IPS-11a (cell line): Measurements from ENCODE around the gene FOXJ3.

Experiments
- H3K4me3 ChIP-seq: one replicate; pipeline ENCODE4 v1.5.1; 2013; ENCODE audit warnings: low read depth, low read length, control low read depth

Gene FOXJ3

GRCh38 chr1:42334240-42335049 lies 590 bp downstream of the FOXJ3 start:
- peak overlapping the region; percentile 83 for H3K4me3 ChIP-seq

- H3K4me3 ChIP-seq = peak overlapping the region; percentile 83
Measured at GRCh38 chr1:42333662-42334239, 1.3 kb downstream of the FOXJ3 start.

- no peak overlapping the region for H3K4me3 ChIP-seq
Measured at GRCh38 chr1:42332877-42333276, 2.2 kb downstream of the FOXJ3 start.

DNA sequence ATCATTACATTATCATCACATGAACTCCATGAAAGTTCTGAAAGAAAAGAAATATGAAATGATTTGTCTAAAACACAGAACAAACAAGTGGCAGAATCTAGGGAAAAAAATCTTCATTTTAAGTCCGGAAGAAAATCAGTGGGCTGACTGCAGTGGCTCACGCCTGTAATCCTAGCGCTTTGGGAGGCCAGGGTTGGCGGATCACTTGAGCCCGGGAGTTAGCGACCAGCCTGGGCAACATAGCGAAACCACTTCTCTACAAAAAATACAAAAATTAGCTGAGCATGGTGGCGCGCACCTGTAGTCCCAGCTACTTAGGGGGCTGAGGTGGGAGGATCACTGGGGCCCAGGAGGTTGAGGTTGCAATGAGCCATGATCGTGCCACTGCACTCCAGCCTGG lies 4.8 kb downstream of the FOXJ3 start:
- H3K4me3 ChIP-seq = no peak overlapping the region

- H3K4me3 ChIP-seq = no peak overlapping the region
Measured at GRCh38 chr1:42328916-42329496, 6.0 kb downstream of the FOXJ3 start.

GRCh38 chr1:42328047-42328625 lies 6.9 kb downstream of the FOXJ3 start:
- H3K4me3 ChIP-seq = no peak overlapping the region

- H3K4me3 ChIP-seq = no peak overlapping the region
Measured at GRCh38 chr1:42325014-42325402, 10.0 kb downstream of the FOXJ3 start.

- H3K4me3 ChIP-seq = no peak overlapping the region
Measured at GRCh38 chr1:42324398-42325013, 10.5 kb downstream of the FOXJ3 start.

GRCh38 chr1:42323551-42323950 lies 11.5 kb downstream of the FOXJ3 start:
- H3K4me3 ChIP-seq = no peak overlapping the region

- no peak overlapping the region for H3K4me3 ChIP-seq
Measured at GRCh38 chr1:42322577-42322976, 12.5 kb downstream of the FOXJ3 start.

DNA sequence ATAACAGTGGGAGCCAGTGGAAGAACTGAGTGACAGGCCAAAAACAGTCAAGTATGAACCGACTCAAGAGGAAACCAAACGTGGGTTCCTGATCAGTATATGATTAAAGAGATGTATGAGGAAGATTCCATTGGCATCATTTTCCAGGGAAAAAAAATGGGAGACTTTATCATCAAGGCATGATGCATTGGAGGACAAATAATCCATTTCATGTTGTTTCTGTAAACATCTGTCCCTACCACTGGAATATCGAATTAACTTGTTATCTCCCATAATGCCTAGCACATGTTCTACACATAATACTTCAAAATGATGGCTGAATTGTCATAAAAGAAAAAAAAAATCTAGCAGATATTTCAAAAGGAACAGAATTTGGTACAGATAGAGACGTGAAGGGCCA lies 13.3 kb downstream of the FOXJ3 start:
- H3K4me3 ChIP-seq = no peak overlapping the region

DNA sequence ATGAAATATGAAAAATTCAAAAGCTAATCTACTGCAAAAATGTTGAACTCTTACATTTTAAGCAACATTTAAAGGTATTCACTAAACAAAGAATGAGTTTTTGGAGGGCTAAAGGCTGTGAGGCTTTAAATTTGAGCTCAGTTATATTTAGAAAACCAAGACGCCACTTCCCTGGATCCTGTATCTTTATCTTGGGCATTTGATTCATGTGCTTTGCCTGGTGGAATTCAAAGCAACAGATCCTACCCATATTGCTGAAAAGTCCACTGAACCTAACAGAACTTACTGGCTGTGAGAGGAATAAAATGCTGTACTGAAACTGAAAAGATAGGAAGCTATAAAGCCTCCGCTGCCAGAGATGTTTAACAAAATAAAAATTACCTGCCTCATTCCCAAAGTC lies 14.3 kb downstream of the FOXJ3 start:
- H3K4me3 ChIP-seq = no peak overlapping the region

DNA sequence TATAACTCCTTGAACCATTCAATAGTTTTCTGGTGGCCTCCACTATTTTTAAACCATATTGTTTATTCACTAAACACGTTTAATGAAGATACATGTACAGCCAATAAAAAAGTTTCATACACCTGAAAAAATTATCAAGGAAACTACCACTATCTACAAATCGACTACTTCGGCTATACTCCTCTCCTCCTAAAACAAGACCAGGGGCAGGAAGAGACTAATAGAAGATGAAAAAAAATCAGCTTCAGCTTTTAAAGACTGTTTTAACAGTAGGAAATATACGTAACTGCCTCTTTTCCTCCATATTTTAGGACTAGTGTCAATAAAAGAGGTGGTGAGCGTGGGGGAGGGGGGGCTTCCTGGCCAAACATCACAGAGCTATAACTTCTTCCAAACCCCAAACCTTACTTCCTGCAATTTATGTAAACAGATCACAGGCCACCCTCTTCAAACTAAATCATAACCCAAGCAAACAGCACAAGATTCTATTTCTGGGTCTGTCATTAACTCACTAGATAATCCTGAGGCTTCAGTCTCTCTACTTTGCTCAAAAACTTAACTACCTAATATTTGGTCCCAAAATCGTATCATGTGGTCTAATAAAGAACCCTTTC lies 15.1 kb downstream of the FOXJ3 start:
- H3K4me3 ChIP-seq = no peak overlapping the region

GRCh38 chr1:42319128-42319851 lies 15.7 kb downstream of the FOXJ3 start:
- H3K4me3 ChIP-seq = no peak overlapping the region

DNA sequence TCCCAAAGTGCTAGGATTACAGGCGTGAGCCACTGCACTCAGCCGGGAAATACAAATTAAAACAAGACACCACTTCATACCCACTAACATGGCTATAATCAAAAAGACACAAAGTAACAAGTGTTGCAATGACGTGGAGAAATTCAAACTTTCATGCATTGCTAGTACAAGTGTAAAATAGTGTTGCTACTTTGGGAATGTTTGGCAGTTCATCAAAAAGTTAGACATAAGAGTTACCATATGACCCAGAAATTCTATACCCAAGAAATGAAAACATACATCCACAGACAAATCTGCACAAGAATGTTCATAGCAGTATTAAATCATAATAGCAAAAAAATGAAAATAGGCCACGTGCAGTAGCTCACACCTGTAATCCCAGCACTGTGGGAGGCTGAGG lies 16.4 kb downstream of the FOXJ3 start:
- no peak overlapping the region for H3K4me3 ChIP-seq

DNA sequence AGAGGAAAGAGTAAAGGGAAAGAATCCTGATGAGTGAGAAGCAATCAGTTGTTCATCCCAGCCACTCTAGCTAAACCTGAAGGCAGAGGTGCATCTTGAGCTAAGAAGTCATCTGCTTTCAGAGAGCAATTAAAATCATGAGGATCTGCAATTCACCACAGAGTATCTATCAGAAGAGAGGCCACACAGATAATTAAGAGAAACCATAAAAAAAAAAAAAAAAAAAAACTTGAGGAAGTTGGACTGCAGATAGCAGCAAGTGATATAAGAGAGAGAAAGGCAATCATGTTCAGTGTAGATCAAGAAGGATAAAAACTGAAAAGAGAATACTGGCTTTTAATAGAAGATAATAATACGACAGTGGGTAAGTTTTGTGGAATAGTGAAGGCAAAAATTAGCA lies 17.7 kb downstream of the FOXJ3 start:
- no peak overlapping the region for H3K4me3 ChIP-seq

DNA sequence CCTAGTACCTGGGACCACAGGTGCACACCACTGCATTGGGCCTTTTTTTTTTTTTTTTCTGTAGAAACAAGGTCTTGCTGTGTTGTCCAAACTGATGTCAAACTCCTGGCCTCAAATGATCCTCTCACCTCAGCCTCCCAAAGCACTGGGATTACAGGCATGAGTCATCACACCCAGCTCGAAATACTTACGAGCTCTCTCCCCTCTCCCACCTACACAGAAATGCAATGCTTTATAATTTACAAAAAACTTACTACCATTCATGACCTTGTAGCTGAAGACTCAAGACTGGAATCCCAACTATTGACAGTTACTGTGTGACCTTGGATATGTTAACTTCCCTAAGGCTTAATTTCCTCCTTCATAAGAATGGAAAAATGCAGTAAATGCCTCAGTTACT lies 18.7 kb downstream of the FOXJ3 start:
- H3K4me3 ChIP-seq = no peak overlapping the region

DNA sequence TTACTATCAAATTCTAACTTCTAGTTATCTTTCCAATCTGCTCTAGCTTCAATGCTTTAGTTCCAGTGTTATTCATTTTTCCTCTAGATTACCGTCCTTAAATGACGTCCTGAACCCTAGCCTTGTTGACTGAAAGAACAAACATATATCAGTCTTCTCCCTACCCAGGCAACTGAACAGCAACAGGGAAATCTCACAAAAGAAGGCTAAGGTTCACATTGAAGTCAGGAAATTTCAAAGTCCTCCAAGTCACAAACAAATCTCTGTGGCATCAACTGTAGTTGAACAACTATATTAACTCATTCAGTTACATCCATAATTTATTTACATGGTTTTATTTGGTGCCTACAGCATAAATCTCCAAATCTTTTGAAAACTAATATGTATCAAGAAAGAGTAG lies 19.5 kb downstream of the FOXJ3 start:
- no peak overlapping the region for H3K4me3 ChIP-seq

- no peak overlapping the region for H3K4me3 ChIP-seq
Measured at GRCh38 chr1:42313970-42314369, 21.1 kb downstream of the FOXJ3 start.

DNA sequence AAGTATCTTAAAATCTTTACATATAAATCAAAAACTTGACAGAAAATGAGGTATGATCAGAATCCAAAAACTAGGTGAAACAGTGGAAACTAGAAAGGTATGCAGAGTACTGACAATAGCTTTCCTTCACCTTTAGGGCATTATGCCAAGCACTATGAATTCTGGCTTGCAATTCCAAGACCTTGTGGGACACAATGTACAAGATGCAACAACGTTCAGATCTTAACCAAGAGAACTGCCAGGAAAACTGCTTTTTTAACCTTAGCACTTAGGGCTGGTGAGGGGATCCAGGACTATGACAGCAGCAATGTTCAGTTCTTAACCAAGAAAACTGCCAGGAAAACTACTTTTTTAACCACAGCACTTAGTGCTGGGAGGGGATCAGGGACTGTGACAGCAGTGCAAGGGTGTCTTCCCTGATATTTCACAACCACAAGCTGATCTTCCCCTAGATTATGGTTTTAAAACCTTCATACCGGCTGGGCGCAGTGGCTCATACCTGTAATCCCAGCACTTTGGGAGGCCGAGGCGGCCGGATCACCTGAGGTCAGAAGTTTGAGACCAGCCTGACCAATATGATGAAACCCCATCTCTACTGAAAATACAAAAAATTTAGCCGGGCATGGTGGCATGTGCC lies 22.3 kb downstream of the FOXJ3 start:
- H3K4me3 ChIP-seq = no peak overlapping the region
